ENCODE data around the gene RGPD8.
"Not testable (repeated sequence)": the region's sequence is repeated elsewhere in the genome, so short reads cannot be mapped to it uniquely, and the experiment has no call there.

The RGPD8 gene

DNA sequence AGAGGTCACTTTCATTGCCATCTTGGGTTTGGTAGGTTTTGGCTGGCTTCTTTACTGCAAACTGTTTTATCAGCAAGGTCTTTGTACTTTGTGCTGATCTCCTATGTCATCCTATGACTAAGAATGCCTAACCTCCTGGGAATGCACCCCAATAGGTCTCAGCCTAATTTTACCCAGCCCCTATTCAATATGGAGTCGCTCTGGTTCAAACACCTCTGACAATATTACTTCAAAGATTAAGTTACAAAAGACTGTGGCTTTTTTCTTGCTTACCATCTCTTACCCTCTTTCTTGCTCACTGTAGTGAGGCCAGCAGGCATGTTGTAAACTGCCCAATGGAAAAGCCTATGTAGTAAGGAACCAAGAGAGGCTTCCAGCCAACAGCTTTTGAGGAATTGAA, 17.9 kb upstream of the RGPD8 start:
- TF ChIP-seq, protein P1, sequence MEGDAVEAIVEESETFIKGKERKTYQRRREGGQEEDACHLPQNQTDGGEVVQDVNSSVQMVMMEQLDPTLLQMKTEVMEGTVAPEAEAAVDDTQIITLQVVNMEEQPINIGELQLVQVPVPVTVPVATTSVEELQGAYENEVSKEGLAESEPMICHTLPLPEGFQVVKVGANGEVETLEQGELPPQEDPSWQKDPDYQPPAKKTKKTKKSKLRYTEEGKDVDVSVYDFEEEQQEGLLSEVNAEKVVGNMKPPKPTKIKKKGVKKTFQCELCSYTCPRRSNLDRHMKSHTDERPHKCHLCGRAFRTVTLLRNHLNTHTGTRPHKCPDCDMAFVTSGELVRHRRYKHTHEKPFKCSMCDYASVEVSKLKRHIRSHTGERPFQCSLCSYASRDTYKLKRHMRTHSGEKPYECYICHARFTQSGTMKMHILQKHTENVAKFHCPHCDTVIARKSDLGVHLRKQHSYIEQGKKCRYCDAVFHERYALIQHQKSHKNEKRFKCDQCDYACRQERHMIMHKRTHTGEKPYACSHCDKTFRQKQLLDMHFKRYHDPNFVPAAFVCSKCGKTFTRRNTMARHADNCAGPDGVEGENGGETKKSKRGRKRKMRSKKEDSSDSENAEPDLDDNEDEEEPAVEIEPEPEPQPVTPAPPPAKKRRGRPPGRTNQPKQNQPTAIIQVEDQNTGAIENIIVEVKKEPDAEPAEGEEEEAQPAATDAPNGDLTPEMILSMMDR (IDR thresholded peaks at IDR 0.05; ENCODE audit: borderline replicate concordance, extremely low read depth, low read length, poor library complexity, severe bottlenecking): no peak
- H3K36me3 ChIP-seq (ENCODE audit: insufficient read depth, low read length): no peaks in the 10 kb centered on the region
- H4K20me1 ChIP-seq (ENCODE audit: insufficient read depth, low read length): no peaks in the 10 kb centered on the region
- H3K27me3 ChIP-seq (ENCODE audit: insufficient read depth, low read length, poor library complexity): no peaks in the 10 kb centered on the region
- H3K27ac ChIP-seq (ENCODE audit: low read length): no peak overlapping the region
- H3K9me3 ChIP-seq (ENCODE audit: insufficient read depth, low read length, severe bottlenecking): no peaks in the 10 kb centered on the region
- no peak overlapping the region for H2AFZ ChIP-seq (ENCODE audit: low read depth, low read length)
- no peak overlapping the region for H3K4me3 ChIP-seq (ENCODE audit: low read depth in 1 of 2, low read length in 2 of 2)
- no peaks in the 10 kb centered on the region for H3K4me1 ChIP-seq (ENCODE audit: insufficient read depth, low read length)
- ATAC-seq (ENCODE audit: insufficient read depth, low read depth) (no peak), DNase-seq (no peak)
- H3K79me2 ChIP-seq (ENCODE audit: insufficient read depth, low read length): no peaks in the 10 kb centered on the region
- H3K9ac ChIP-seq (ENCODE audit: low read depth, low read length): no peak overlapping the region
- H3K4me2 ChIP-seq (ENCODE audit: insufficient read depth, low read length): no peak overlapping the region

DNA sequence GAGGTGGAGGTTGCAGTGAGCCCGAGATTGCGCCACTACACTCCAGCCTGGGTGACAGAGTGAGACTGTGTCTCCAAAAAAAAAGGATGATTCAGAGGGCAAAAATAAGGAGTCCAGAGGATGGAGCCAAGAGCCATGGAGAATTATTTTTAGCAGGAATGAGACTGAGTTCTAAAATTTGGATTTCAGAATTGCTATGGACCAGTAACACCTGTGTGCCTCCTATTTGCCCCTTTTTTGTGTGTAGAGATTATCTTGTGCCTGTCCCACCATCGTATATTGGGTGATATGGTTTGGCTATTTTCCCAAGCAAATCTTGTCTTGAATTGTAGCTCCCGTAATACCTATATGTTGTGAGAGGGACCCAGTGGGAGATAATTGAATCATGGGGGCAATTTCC, 16.4 kb upstream of the RGPD8 start:
- TF ChIP-seq, protein P1 (IDR thresholded peaks at IDR 0.05; ENCODE audit: borderline replicate concordance, extremely low read depth, low read length, poor library complexity, severe bottlenecking): no peak
- no peaks in the 10 kb centered on the region for H3K36me3 ChIP-seq (ENCODE audit: insufficient read depth, low read length)
- no peaks in the 10 kb centered on the region for H3K9me3 ChIP-seq (ENCODE audit: insufficient read depth, low read length, severe bottlenecking)
- ATAC-seq (ENCODE audit: insufficient read depth, low read depth) (no peak), DNase-seq (no peak)
- no peak overlapping the region for H3K4me2 ChIP-seq (ENCODE audit: insufficient read depth, low read length)
- no peak overlapping the region for H3K9ac ChIP-seq (ENCODE audit: low read depth, low read length)
- H3K27me3 ChIP-seq (ENCODE audit: insufficient read depth, low read length, poor library complexity): no peaks in the 10 kb centered on the region
- H3K4me1 ChIP-seq (ENCODE audit: insufficient read depth, low read length): no peaks in the 10 kb centered on the region
- no peak overlapping the region for H3K27ac ChIP-seq (ENCODE audit: low read length)
- H4K20me1 ChIP-seq (ENCODE audit: insufficient read depth, low read length): no peaks in the 10 kb centered on the region
- H3K4me3 ChIP-seq (ENCODE audit: low read depth in 1 of 2, low read length in 2 of 2): no peak overlapping the region
- no peaks in the 10 kb centered on the region for H3K79me2 ChIP-seq (ENCODE audit: insufficient read depth, low read length)
- H2AFZ ChIP-seq (ENCODE audit: low read depth, low read length): no peak overlapping the region

DNA sequence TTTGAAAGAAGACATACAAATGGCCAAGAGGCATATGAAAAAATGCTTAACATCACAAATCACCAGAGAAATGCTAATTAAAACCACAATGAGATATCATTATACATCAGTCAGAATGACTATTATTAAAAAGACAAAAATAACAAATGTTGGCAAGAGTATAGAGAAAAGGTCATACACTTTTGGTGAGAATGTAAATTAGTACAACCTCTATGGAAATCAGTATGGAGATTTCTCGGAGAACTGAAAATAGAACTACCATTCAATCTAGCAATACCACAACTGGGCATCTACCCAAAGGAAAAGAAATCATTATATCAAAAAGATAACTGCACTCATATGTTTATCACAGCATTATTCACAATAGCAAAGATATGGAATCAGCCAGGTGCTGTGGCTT, 10.8 kb upstream of the RGPD8 start:
- not testable (repeated sequence) for H3K27me3 ChIP-seq (ENCODE audit: insufficient read depth, low read length, poor library complexity); ATAC-seq (ENCODE audit: insufficient read depth, low read depth); H3K4me2 ChIP-seq (ENCODE audit: insufficient read depth, low read length); H3K36me3 ChIP-seq (ENCODE audit: insufficient read depth, low read length); H2AFZ ChIP-seq (ENCODE audit: low read depth, low read length); H3K79me2 ChIP-seq (ENCODE audit: insufficient read depth, low read length); H4K20me1 ChIP-seq (ENCODE audit: insufficient read depth, low read length); H3K4me3 ChIP-seq (ENCODE audit: low read depth in 1 of 2, low read length in 2 of 2); DNase-seq; H3K27ac ChIP-seq (ENCODE audit: low read length); H3K9ac ChIP-seq (ENCODE audit: low read depth, low read length); H3K9me3 ChIP-seq (ENCODE audit: insufficient read depth, low read length, severe bottlenecking); H3K4me1 ChIP-seq (ENCODE audit: insufficient read depth, low read length)

DNA sequence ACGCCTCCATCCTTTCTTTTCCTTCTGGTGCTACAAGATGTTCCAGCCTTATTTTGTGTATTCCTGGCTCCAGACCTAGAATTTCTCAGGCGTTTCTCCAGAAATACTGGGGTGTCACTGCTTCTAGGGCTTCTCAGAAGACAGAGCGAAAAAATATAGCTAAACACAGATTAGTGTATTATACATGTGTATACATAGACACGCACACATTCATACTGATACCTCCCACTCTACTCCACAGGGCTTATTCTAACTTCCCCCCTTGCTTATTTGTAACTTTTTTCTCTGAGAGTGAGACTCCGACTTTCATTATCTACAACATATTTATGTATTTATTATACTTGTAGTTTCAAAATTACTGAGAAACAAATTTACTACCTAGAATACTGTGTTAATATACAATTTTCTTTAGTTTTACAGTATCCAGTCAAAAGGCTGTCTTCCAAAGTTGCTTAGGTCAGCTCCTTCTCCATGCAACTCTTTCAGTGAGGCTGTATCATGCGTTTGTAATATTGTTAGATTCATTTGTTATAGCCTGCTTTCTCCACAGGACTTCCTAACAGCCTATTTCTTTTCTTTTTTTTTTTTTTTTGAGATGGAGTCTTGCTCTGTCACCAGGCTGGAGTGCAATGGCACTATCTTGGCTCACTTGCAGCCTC, 5.3 kb upstream of the RGPD8 start:
- DNase-seq; H3K9me3 ChIP-seq (ENCODE audit: insufficient read depth, low read length, severe bottlenecking); H3K27ac ChIP-seq (ENCODE audit: low read length); H3K4me2 ChIP-seq (ENCODE audit: insufficient read depth, low read length); H3K9ac ChIP-seq (ENCODE audit: low read depth, low read length); H4K20me1 ChIP-seq (ENCODE audit: insufficient read depth, low read length); H3K4me1 ChIP-seq (ENCODE audit: insufficient read depth, low read length); H3K79me2 ChIP-seq (ENCODE audit: insufficient read depth, low read length); ATAC-seq (ENCODE audit: insufficient read depth, low read depth); H2AFZ ChIP-seq (ENCODE audit: low read depth, low read length); H3K4me3 ChIP-seq (ENCODE audit: low read depth in 1 of 2, low read length in 2 of 2); H3K36me3 ChIP-seq (ENCODE audit: insufficient read depth, low read length); H3K27me3 ChIP-seq (ENCODE audit: insufficient read depth, low read length, poor library complexity): not testable (repeated sequence)

DNA sequence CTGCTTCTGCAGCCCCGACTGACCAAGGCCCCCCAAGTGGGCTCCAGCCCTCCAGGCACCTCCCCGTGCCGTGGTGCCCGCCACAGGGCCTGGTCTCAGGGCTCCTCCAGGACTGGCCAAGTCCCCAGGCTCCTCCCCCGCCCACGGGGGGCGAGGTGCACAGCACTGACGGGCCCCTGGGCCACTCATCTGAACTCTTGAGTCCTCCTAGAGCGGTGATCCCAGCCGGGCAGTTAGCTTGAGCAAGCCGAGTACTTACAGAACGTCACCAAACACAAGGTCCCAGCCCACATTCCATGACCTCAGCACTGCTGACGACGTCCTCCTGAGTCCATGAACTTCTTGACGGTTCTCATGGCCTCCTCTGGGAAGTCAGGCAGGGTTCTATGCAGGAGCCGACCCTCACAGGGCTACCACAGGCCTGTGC, 4.0 kb upstream of the RGPD8 start:
- not testable (repeated sequence) for H2AFZ ChIP-seq (ENCODE audit: low read depth, low read length); H3K4me2 ChIP-seq (ENCODE audit: insufficient read depth, low read length); H3K4me1 ChIP-seq (ENCODE audit: insufficient read depth, low read length); H3K9ac ChIP-seq (ENCODE audit: low read depth, low read length); H3K27ac ChIP-seq (ENCODE audit: low read length); ATAC-seq (ENCODE audit: insufficient read depth, low read depth); H3K79me2 ChIP-seq (ENCODE audit: insufficient read depth, low read length); H3K4me3 ChIP-seq (ENCODE audit: low read depth in 1 of 2, low read length in 2 of 2); H4K20me1 ChIP-seq (ENCODE audit: insufficient read depth, low read length); H3K27me3 ChIP-seq (ENCODE audit: insufficient read depth, low read length, poor library complexity); DNase-seq; H3K36me3 ChIP-seq (ENCODE audit: insufficient read depth, low read length); H3K9me3 ChIP-seq (ENCODE audit: insufficient read depth, low read length, severe bottlenecking)

DNA sequence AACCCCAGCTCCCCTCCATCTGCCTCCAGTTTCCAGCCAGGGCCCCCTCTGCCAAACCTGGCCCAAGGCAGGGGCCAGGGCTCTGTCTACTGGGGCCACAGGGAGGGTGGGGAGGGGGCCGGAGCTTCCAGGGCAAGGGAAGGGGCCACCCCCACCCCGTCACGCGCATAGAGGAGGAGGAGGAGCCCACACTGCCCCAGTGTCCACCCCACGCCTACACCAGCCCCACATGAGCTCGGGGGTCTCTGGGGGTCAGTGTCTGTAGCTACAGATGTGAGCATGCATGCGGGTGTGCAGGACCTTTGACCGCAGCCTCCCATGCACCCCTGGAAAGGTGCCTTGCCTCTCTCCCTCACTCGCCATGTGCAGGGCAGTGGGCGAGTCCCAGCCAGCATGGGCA, 3.5 kb upstream of the RGPD8 start:
- H3K4me3 ChIP-seq (ENCODE audit: low read depth in 1 of 2, low read length in 2 of 2); H2AFZ ChIP-seq (ENCODE audit: low read depth, low read length); H3K9me3 ChIP-seq (ENCODE audit: insufficient read depth, low read length, severe bottlenecking); DNase-seq; H4K20me1 ChIP-seq (ENCODE audit: insufficient read depth, low read length); H3K4me1 ChIP-seq (ENCODE audit: insufficient read depth, low read length); H3K79me2 ChIP-seq (ENCODE audit: insufficient read depth, low read length); H3K27ac ChIP-seq (ENCODE audit: low read length); ATAC-seq (ENCODE audit: insufficient read depth, low read depth); H3K9ac ChIP-seq (ENCODE audit: low read depth, low read length); H3K27me3 ChIP-seq (ENCODE audit: insufficient read depth, low read length, poor library complexity); H3K4me2 ChIP-seq (ENCODE audit: insufficient read depth, low read length); H3K36me3 ChIP-seq (ENCODE audit: insufficient read depth, low read length): not testable (repeated sequence)

DNA sequence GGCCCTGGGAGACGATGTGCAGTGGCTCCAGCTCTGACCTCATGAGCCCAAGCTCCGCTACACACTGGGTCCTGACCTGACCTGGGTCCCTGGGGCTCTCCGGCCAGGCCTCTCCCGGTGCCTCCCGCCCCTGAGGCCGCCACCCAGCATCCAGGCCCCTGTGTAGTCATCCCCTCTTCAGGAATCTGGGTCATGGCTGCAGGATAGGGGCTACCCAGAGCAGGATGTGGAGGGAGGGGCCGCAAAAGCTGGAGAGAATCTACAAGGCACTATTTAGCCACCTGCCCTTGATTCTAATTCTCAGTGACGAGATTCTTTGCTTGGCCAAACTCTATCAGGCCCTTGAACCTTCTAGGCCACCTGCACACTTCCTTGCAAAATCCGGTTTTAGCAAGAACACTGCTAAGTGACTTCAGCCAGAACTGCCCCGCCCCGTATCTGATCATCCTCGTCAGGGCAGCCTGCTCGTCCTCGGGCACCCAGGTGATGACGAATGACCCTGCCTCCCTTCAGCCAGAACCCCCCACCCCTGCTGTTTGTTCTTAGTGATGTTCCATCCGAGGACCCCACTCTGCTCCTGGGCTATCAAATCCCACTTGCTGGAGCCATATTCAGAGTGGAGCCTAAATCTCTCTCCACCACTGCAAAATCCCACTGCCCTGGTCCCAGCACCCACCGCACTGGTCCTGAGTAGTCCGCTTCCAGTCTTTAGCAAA, 2.4 kb upstream of the RGPD8 start:
- not testable (repeated sequence) for H3K27me3 ChIP-seq (ENCODE audit: insufficient read depth, low read length, poor library complexity); DNase-seq; H3K4me3 ChIP-seq (ENCODE audit: low read depth in 1 of 2, low read length in 2 of 2); H4K20me1 ChIP-seq (ENCODE audit: insufficient read depth, low read length); H2AFZ ChIP-seq (ENCODE audit: low read depth, low read length); H3K4me1 ChIP-seq (ENCODE audit: insufficient read depth, low read length); H3K9me3 ChIP-seq (ENCODE audit: insufficient read depth, low read length, severe bottlenecking); H3K36me3 ChIP-seq (ENCODE audit: insufficient read depth, low read length); H3K79me2 ChIP-seq (ENCODE audit: insufficient read depth, low read length); H3K27ac ChIP-seq (ENCODE audit: low read length); ATAC-seq (ENCODE audit: insufficient read depth, low read depth); H3K9ac ChIP-seq (ENCODE audit: low read depth, low read length); H3K4me2 ChIP-seq (ENCODE audit: insufficient read depth, low read length)
